Measurements from ENCODE around the gene PGAP6.
A peak's percentile ranks its signal among the peaks of the same experiment; 100 is the strongest.
"Not testable (repeated sequence)": the region's sequence is repeated elsewhere in the genome, so short reads cannot be mapped to it uniquely, and the experiment has no call there.

PGAP6 gene

DNA sequence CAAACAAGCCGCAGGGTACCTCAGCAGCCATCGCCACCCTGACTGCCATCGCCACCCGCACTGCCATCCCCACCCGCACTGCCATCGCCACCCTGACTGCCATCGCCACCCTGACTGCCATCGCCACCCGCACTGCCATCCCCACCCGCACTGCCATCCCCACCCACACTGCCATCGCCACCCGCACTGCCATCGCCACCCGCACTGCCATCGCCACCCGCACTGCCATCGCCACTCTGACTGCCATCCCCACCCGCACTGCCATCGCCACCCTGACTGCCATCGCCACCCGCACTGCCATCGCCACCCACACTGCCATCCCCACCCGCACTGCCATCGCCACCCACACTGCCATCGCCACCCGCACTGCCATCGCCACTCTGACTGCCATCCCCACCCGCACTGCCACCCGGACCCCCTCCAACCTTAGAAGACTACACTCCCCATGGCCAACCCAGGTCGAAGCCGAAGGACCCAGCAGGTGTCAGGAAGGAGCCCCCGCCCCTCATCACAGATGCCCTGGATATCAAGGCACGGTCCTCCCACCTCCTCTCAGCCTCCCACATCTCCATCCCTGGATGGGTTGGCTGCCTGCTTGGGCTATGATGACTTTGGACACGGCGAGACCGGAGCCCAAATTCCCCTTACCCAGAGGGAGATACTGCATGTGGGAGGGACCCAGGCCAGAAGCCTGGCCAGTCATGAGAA is 3.5 kb downstream of the PGAP6 start:
- DNase-seq = not testable (repeated sequence)

DNA sequence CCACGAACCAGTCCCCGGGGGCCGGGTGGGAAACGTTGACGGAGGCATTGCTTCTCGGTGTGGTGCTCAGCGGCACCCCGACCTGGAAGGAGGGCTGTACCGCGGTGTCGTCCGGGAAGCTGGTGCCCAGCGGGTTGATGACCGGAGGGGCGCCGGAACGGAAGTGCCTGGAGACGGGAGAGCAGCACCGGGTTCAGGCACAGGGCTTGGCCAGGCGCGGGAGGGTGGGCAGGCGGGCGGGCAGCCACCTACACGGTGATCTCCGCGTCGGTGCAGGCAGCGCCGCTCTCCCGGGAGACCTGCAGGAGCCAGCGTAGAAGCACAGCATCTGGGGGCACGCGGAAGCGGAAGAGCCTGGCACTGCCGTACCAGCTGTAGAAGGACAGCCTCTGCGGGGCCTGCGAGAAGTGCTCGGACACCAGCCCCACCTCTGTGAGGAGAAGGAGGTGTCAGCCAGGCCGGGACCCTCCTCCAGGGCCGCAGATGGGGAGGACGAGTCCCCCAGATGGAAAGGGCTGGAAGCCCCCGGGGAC is 4.3 kb downstream of the PGAP6 start:
- DNase-seq = no peak

DNA sequence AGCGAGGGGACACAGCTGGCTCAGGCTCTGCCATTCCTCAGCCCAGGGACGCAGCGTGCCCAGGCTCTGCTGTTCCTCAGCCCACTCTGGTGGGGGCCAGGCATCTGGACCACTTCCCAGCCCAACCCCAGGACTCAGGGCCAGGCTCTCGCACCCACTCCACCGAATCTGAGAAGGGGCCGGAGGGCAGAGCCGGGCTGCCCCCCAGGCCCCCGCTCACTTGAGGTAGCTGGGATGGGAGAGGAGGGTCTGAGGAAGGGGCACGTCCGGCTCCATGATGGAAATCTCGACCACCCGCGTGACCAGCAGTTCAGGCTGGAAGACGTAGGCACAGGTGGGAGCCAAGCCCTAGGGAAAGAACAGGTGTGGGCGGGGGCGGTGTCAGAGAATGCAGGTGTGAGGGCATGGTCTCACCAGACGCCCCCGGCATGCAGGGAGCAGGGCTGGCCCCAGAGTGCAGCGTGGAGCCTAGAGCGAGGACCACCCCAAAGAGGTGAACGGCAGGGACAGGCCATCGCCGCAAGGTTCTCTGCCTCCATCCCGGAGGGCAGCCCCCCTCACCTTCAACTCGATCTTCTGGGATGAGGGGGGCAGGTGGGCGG is 4.9 kb downstream of the PGAP6 start:
- DNase-seq = no peak

DNA sequence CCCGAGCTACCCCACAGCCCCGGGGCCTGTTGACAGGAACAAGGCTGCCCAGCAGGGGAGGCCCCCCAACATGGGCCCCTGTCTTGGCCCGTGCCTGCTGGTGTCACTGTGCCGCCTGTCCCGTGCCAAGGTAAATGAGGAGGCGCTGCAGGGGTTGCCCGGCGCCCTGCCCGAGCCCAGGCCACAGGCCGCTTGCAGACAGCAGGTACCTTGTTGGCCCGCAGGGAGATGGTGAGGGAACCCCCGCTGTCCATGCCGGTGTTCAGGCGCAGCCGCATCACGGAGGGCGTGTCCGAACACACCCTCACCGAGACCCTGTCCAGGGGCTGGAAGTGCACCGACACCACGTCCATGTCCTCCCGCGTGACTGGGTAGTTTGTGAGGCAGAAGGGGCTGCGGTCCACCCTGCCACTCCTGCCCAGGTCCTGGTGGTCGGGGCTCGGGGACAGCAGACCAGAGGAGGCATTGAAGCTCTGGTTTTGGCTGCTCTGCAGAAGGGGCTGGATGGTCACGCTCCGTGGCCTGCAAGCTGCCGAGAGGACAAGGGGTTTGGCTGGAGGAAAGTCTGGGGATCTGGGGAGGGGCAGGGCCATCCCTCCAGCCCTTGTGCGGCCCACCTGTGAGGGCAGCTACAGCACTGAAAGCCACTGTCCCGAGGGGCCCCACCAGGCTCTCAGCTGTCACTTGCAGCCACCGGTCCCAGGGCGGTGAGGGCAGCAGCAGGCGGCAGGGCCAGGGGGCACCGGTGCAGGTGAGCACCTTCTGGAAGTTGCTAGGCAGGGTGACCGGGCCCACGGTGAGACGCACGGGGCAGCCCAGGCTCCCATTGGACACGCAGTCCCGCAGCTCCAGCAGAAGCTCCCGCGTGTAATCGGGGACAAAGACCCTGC is 5.6 kb downstream of the PGAP6 start:
- no peak for DNase-seq

DNA sequence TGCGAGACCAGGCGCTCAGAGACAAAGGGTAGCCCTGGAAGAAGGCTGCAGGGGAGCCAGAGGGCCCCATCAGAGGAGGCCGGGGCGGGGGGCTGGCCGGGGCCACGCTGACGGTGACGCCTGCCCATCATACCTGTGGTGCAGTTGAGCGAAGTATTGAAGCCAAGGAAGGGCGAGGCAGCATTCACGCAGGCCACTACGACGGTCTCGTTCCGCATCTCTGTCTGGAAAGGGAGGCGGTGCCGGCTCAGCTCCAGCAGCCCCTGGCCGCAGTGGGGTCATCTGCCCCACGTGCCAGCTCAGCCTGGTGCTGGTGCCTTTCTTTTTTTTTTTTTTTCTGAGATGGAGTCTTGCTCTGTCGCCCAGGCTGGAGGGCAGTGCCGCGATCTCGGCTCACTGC is 6.6 kb downstream of the PGAP6 start:
- no peak for DNase-seq

DNA sequence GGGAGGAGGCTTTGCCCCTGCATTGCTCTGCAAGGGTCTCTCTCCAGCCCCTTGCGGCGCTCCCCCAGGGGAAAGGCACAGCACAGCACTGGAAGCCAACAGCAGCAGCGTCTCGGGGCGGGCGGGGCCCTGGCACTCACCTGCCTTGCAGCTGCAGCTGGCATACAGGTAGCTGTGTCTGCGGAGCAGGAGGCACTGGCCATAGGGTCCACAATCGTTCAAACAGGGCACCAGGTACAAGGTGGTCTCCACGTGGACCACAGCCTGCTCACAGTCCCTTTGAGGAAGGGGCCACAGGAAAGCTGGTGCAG is 7.2 kb downstream of the PGAP6 start:
- no peak for DNase-seq

DNA sequence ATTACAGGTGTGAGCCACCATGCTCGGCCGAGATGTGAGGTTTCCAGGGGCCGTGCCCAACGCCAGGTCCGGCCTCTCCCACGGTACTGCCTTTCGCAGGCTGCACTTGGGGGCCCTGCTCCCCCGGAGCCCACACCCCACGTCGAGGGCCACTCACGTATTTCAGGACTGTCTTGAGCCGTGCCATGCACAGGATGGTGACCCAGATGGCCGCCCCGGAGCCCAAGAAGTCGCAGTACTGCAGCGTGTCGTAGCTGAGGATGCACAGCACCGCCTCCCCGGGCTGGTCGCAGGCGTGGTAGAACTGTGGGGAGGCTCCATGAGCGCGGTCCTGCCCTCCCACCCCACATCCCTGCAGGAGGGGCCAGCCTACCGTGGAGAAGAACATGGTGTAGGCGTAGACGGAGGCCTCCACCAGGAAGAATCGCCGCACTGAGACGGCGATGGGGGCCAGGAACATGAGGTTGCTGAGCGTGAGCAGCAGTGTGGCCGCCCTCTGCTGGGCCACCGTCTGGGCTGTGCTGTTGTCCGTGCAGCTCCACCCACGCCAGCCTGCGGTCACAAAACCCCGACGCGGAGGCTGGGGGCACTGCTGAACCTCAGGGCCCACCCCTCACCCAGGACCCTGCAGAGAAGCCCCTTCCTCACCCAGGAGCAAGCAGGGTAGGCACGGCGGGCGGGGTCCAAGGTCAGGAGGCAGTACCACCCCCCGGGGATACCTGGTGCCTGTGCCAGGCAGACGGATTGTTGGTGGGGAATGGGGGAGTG is 7.7 kb downstream of the PGAP6 start:
- no peak for DNase-seq

DNA sequence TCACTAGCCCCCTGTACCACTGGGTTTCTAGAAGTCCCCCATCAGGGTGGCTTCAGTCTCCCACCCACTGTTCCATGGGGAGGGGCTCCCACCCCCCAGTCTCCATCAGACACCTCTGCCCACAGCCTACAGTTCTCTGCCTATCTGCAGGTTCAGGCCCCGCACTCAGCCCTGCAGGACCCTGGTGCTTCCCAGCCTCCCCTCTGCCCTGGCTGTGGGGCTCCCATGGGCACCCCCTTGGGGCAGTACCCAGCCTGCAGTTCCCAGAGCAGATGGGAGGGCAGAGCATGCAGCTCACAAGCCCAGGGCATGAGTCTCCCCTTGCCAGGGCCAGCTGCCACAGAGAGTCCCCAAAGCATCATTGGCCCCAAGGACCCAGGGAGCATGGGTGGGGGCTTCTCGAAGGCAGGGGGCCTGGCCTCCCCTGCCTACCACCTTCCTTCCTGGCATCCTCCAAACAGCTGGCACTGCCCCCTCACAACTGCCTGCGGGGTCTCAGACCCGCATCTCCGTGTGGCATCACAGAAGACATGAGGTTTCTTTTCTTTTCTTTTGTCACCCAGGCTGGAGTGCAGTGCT is 8.7 kb downstream of the PGAP6 start:
- DNase-seq = no peak

DNA sequence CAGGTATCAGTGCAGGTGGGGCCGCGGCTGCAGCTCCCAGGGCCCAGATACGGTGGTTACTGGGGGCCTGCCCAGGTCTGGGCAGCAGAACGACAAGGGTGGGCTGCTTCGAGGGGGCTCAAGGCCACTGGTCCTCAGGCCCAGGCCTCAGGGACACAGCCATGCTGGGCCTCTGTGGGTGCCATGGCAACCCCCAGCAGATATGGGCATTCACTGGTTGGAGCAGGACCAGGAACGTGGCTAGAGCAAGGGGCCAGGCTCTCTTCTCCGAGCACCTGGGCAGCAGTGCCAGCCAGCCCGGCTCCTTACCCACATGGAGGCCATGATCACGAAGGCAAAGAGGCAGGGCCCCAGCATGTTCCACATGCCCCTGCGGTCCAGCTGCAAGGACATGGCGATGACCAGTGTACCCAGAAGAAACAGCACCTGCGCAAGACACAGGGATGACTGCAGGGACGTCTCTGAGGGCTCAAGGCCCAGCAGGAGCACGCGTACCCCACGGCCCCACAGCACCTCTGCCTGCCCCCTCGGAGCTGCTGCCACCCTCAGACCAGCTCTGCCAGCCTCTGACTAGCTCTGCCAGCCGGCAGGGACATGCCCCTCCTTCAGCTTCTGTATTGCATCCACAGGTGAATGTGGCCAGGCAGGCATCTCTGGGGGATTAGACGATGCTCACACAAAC is 9.3 kb downstream of the PGAP6 start:
- no peak for DNase-seq

DNA sequence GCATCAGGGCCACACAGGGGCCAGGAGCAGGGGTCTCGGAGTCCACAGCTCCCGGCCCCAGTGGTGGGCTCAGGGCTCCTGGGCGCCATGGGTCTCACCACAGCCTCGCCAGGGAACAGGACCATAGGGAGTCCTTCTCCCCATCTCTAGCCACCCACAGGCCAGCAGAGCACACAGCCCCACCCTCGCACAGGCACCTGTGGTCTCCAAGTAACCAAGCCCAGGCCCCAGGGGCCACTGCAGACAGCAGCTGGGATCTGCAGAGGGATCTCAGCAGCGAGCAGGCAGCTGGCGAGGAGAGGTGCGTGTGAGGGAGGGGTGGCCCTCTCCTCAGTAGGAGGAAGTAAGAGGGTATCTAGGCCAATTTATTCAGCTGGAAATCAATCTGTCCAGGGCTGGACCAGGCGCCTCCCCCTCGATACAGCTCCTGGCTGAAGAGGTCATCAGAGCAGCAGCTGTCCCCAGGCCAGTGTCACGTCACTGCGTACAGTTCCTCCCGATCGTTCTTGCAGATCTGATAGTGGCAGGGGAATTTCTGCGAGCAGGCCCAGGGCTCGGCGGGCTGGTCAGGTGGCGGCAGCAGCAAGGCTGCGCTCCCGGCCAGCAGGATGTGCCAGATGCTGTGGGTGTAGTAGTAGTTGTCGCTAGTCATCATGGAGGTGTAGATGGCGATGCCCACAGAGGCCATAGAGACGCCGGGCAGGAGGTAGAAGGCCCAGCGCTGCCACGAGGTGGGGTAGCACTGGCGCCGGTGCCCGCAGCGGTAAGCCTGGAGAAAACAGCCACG is 10.1 kb downstream of the PGAP6 start:
- DNase-seq = peak; percentile 91 to 94

DNA sequence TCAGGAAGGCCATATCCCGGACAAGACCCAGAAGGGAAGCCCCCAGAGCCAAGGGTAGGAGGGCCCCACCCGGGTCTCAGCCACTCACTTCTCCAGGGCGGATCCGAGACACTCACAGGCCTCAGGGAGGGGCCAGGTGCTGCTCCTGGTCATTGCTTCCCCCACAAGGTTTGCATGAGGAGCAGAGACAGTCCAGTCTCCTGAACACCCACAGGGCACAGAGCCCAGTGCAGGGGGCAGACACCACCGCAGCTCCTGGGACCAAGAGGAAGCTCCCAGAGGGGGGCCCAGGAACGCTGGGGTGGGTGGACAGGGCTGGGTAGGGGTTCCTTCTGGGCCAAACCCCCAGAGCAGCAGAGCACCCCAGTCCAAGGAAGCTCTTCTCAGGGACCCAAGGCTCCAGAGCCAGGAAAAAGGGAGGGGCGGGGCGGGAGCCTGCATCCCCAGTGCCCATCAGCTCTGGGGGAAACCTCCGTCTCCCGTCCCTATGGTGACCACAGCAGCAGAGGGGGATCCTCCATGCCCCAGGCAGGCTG is 10.7 kb downstream of the PGAP6 start:
- no peak for DNase-seq

DNA sequence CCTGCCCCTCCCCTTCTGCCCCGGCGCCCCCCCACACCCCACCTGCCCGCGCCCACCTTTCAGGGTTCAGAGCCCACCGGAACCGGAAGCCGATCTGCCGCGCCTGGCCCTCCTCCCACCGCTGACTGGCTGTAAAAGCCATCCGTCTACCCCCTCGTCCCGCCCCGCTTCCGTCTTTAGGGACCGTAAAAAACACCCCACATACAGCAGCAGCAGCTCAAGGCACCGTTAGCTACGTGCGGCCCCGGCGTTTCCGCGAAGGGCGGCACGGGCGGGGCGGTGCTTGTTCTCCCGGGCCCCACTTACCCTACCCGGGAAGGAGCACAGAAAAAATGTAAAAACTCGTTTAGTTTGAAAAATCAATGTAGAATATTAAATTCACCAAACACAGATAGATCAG is 11.3 kb downstream of the PGAP6 start, which contains the start of gene MRPL28:
TSS of gene MRPL28 (minus strand) at position 96 of the 400 bp plus-strand sequence. CDS start 320 bp downstream, outside the sequence.
- peak; percentile 91 to 92 for DNase-seq

DNA sequence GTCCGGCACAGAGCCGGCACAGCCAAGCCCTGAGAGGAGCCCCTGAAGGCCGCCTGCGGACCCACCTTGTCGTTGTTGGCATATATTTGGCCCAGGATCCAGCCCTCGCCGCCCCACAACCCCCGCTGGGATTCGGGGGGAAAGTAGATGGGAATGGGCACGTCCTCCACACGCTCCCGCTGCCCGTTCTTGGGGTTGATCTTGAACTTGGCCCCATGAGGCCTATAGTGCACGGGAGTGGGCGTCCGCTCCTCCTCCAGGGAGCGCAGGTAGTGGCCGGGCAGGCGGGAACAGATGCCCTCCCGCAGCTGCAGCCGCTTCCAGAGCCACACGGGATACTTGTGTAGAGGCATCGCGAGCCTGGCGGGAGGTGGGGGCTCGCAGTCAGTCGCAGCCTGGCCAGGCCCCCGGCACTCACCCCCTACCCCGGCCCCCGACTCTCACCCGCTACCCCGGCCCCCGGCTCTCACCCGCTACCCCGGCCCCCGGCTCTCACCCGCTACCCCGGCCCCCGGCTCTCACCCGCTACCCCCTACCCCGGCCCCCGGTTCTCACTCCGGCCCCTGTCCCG is 11.8 kb downstream of the PGAP6 start:
- DNase-seq = no peak

DNA sequence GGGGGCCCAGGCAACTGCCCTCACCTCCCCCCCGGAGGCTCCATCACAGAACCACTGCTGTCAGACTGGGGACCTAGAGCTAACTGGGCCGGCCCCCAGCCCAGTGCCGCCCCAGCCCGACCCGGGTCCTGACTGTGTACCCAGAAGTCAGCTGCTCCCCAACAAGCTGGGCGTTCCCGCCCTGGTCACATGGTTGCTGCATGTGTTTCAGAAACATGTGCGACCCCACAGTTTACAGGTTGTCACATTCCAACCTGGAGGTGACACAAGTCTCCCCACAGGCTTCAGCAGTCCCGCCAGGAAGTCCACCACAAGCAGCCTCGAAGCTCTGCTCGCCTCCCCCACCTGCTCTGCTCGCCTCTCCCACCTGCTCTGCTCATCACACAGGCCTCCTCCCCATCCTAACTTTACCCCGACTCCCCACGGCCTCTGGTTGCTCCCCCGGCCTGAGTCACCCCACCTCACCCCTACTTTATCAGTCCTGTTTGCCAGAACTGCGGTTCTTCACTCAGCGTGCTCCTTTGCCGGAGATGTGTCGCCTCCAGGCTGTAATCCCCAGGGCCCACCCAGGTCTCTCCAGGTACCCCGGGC is 12.4 kb downstream of the PGAP6 start:
- no peak for DNase-seq

DNA sequence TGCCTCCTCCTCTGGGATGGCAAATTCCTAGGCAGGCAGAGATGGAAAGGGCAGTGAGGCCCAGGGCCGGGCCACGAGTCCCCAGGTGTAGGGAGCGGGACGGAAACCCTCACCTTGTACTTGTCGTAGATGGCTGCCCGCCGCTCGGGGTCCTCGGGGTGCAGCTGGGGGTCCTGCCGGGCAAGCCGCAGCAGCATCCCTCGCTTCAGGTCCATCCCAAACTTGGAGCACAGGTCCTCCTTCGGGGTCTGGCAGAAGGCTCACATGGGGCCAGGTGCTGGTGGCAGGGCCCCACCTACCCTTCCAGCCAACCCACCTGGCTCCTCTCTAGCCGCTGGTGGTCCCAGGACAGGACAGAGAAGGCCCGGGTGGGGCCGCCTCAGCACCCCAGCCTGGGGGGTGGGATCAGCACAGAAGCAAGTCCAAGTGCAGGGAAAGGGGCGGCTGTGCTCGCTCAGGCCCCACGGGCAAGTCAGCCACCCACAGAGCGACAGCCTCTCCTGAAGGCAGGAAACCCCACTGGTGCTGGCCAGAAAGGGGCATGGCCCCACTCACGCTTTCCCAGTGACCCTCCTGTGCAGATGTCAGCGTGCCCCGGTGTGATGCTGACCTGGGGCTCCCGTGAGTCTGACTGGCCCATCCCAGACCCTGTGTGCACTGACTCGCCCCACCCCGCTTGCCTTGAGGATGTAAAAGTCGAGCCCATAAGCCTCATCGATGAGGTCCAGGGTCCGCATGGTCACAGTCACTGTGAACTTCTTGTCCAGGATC is 13.2 kb downstream of the PGAP6 start:
- DNase-seq = no peak

DNA sequence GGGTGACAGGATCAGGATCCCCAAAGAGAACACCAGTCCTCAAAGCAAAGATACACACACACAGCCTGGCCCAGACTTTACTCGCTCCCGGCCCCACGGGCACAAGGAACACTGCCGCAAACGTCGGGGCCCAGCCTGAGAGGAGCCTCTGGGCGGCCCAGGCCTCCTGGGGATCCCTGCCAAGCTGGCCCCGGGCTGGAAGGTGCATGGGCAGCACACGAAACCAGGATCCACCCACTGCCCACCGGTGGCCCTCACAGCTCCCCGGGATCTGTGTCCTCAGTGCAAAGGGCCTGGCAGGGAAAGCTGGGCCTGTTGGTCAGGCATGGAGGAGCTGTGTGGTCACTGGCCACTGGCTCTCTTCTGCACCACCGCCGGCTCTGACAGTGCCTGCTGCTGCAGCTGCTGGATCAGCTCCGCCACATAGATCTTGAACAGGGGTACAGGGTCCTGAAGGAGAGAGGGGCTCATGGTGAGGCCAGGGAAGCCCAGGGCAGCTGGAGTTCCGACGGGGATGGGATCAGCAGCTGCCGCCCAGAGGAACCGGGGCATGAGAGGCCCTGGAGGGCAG is 14.4 kb downstream of the PGAP6 start:
- no peak for DNase-seq

DNA sequence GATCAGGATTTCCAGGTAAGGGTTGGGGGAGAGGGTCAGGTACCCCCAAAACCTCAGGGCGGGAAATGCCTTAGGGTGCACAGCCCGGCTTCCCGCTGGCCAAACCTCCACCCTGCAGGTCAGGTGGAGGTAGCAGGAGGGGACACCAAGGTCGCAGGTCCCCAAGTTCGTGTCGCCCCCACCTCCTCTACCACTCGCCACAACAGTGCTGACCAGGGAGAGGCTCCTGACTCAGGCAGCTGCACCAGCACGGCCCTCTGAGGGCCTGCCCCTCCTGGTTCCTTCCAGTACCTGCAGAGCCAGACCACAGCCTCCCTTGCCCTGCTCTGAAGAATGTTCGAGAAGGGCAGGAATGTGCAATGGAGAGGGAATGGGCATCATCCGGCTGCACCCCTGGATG is 15.3 kb downstream of the PGAP6 start:
- no peak for DNase-seq

DNA sequence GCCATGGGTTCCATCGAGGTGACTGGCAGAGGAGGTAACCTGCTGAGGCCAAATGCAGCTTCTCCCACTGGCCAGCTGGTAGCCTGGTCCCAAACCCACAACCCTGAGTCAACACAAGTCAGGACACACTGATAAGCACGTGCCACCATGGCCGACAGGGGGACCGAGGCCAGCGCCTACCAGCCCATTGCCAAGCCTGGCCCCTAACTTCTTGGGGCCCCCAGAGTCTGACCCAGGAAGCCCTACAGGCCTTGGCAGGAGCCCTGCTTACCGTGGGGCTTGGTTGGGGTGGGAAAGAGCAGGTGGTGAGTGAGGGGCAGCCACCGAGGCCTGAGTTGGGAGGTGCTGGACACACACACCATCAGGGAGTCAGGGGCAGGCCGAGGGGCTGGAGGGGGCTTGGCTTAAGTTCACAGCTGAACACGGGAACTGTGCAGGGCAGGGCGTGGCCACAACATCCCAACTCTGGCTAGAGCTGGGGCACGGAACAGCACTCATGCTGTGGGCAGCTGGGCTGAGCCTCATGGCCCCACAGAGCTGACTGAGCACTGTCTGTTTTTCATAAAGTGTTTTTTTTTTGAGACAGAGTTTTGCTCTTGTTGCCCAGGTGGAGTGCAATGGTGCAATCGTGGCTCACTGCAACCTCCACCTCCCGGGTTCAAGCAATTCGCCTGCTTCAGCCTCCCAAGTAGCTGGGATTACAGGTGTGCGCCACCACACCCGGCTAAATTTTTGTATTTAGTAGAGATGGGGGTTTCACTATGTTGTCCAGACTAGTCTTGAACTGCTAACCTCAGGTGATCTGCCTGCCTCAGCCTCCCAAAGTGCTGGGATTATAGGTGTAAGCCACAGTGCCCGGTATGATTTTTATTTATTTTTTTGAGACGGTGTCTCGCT is 16.9 kb downstream of the PGAP6 start:
- no peak for DNase-seq

Measured in SHP77 (cell line).